Endothelial cell of umbilical vein (primary cell): Measurements from ENCODE around the gene SLC28A1. TPM values are rescaled to one million over a fixed set of nuclear protein-coding genes. Genes with fewer than 3 reads are reported as not detected.

Experiments used
- BruUV-seq: library from RNA; stranded (reverse); fragments of 400-500 nt; replicated peaks from 2 replicates; lab custom pipeline; 2021; lab: Mats Ljungman, UMichigan
- CTCF ChIA-PET: fragments of 300-600, 350-600 bp; sonication (Branson Sonifier 250); formaldehyde crosslinking; loops from one replicate; lab custom pipeline; 2021; ENCODE audit warnings: antibody characterized with exemption, inconsistent platforms; lab: Charles Lee
- POLR2A ChIA-PET: fragments of 300-600, 350-600 bp; sonication (Branson Sonifier 250); formaldehyde crosslinking; loops from one replicate; lab custom pipeline; 2021; ENCODE audit warnings: antibody characterized with exemption, inconsistent platforms; lab: Charles Lee
- DNase-seq: peaks from one replicate; pipeline ENCODE4 v3.0.0-alpha.2; 2011; ENCODE audit warnings: low read depth, low spot score
- FAIRE-seq: peaks from 2 replicates; lab custom pipeline; 2011; peaks lifted over from hg19 to GRCh38; lab: Jason Lieb, UNC
- H2AFZ ChIP-seq: 2 replicates; pipeline ENCODE4 v1.6.0; 2012; ENCODE audit warnings: low read depth, low read length, control low read depth, inconsistent platforms
- H3K27ac ChIP-seq: 2 replicates; pipeline ENCODE4 v1.5.1; 2011; ENCODE audit warnings: low read depth, mild to moderate bottlenecking, control low read depth, low read length, moderate library complexity; ENCODE audit not compliant: insufficient read depth
- H3K27me3 ChIP-seq, 2 experiments: 2 replicates each; pipeline versions ENCODE4 v1.6.0 to v1.6.1; 2011; ENCODE audit warnings: low read length in 2 of 2, mixed read lengths in 1 of 2; ENCODE audit not compliant: control insufficient read depth in 2 of 2, insufficient read depth in 2 of 2
- H3K36me3 ChIP-seq, 2 experiments: 2 replicates in 1 of 2; 3 replicates in 1 of 2; pipeline ENCODE4 v1.5.1; 2011; ENCODE audit warnings: low read length in 2 of 2, mild to moderate bottlenecking in 1 of 2, moderate library complexity in 1 of 2; ENCODE audit not compliant: control insufficient read depth in 2 of 2, insufficient read depth in 2 of 2; ENCODE audit errors: extremely low read depth in 1 of 2
- H3K4me1 ChIP-seq: 3 replicates; pipeline ENCODE4 v1.5.1; 2011; ENCODE audit warnings: mild to moderate bottlenecking, low read length; ENCODE audit not compliant: control insufficient read depth, insufficient read depth; ENCODE audit errors: extremely low read depth
- H3K4me2 ChIP-seq: 2 replicates; pipeline ENCODE4 v1.6.1; 2011; ENCODE audit warnings: low read length, control low read depth, mixed read lengths; ENCODE audit not compliant: insufficient read depth
- H3K4me3 ChIP-seq, 3 experiments: fragments of 200-600 bp in 1 of 3; sonication (generic), shearing (Covaris generic) in 1 of 3; replicated peaks in 1 of 3; 2 replicates each; pipeline ENCODE4 v1.5.1; 2011 to 2016; ENCODE audit warnings: control low read depth in 3 of 3, low read length in 3 of 3, mild to moderate bottlenecking in 2 of 3, inconsistent platforms in 1 of 3, low read depth in 1 of 3, moderate library complexity in 1 of 3; ENCODE audit not compliant: insufficient read depth in 1 of 3
- H3K79me2 ChIP-seq: 2 replicates; pipeline ENCODE4 v1.6.0; 2012; ENCODE audit warnings: low read length, inconsistent platforms; ENCODE audit not compliant: control insufficient read depth, insufficient read depth
- H3K9ac ChIP-seq: replicated peaks from 2 replicates; pipeline ENCODE3; 2011; ENCODE audit warnings: low read length, control low read depth; ENCODE audit not compliant: insufficient read depth; ENCODE audit errors: extremely low read depth
- H3K9me1 ChIP-seq: replicated peaks from 3 replicates; pipeline ENCODE4 v1.6.0; 2011; ENCODE audit warnings: mild to moderate bottlenecking, low read length; ENCODE audit not compliant: control insufficient read depth, insufficient read depth; ENCODE audit errors: extremely low read depth
- H3K9me3 ChIP-seq: replicated peaks from 2 replicates; pipeline ENCODE4 v1.5.1; 2012; ENCODE audit warnings: low read length, inconsistent platforms; ENCODE audit not compliant: control insufficient read depth, insufficient read depth
- H4K20me1 ChIP-seq: replicated peaks from 2 replicates; pipeline ENCODE3; 2011; ENCODE audit warnings: mild to moderate bottlenecking, low read length; ENCODE audit not compliant: control insufficient read depth, insufficient read depth; ENCODE audit errors: extremely low read depth
- CTCF ChIP-seq, 2 donors: IDR thresholded peaks; 1 replicate in 1 of 2; 2 replicates in 1 of 2; pipeline ENCODE4 v1.5.1; 2011; ENCODE audit warnings: low read length in 2 of 2, mild to moderate bottlenecking in 2 of 2, moderate library complexity in 2 of 2, control low read depth in 1 of 2, inconsistent platforms in 1 of 2, low read depth in 1 of 2; ENCODE audit not compliant: insufficient read depth in 1 of 2; ENCODE audit errors: extremely low read depth in 1 of 2
- EZH2 ChIP-seq: IDR thresholded peaks from 2 replicates; pipeline ENCODE4 v1.6.1; 2012; ENCODE audit warnings: borderline replicate concordance, low read depth, mild to moderate bottlenecking, moderate library complexity, low read length, inconsistent platforms; ENCODE audit not compliant: severe bottlenecking
- FOS ChIP-seq: IDR thresholded peaks from 2 replicates; pipeline ENCODE4 v1.6.1; 2011; ENCODE audit warnings: mild to moderate bottlenecking, low read length, moderate library complexity, borderline replicate concordance; ENCODE audit not compliant: insufficient read depth
- GATA2 ChIP-seq: IDR thresholded peaks from 2 replicates; pipeline ENCODE4 v1.7.0; 2011; ENCODE audit warnings: low read depth, mild to moderate bottlenecking, moderate library complexity, mixed read lengths, low read length; ENCODE audit not compliant: insufficient read length, insufficient read depth
- JUN ChIP-seq: IDR thresholded peaks from 2 replicates; pipeline ENCODE4 v1.6.1; 2011; ENCODE audit warnings: borderline replicate concordance, low read depth; ENCODE audit not compliant: insufficient read length, insufficient read depth
- MAX ChIP-seq: IDR thresholded peaks from 2 replicates; pipeline ENCODE4 v1.6.1; 2011; ENCODE audit not compliant: insufficient read depth, insufficient read length
- MYC ChIP-seq: IDR thresholded peaks from one replicate; pipeline ENCODE4 v1.6.1; 2011; ENCODE audit warnings: mild to moderate bottlenecking, low read depth, low read length
- POLR2A ChIP-seq: IDR thresholded peaks from 2 replicates; pipeline ENCODE4 v1.6.1; 2012; ENCODE audit warnings: low read depth, mild to moderate bottlenecking, control low read depth, low read length
- POLR2AphosphoS5 ChIP-seq: IDR thresholded peaks from 2 replicates; pipeline ENCODE4 v1.6.1; 2012; ENCODE audit warnings: low read depth, mild to moderate bottlenecking, control low read depth, low read length, moderate library complexity; ENCODE audit not compliant: insufficient read depth
- dilution Hi-C: fragments of 300-500 bp; cut with MboI; formaldehyde crosslinking; loops from one replicate; pipeline ENCODE4 v1.15.0; 2019; ENCODE audit warnings: low sequenced_read_pairs; ENCODE audit not compliant: extremely low pct_ligation_motif_present
- intact Hi-C: fragments of 100-400 bp; cut with micrococcal nuclease; formaldehyde crosslinking; loops from one replicate; pipeline ENCODE4 v1.10.0; 2022
- polyA plus RNA-seq, 4 experiments: library from polyadenylated mRNA; depleted of rRNA in 3 of 4; stranded (reverse) in 3 of 4; unstranded in 1 of 4; fragments of >200 nt; gene quantifications; 2 replicates each; pipeline versions ENCODE4 v1.2.1 to v1.2.3, GENCODE V29; 2011 to 2012; ENCODE audit warnings: missing spikeins in 1 of 4
- total RNA-seq: library from RNA; stranded (reverse); gene quantifications from 2 replicates; pipeline ENCODE4 v1.2.3, GENCODE V29; 2021

Gene SLC28A1
- total and polyA plus RNA-seq, 2 donors (not counting 3 experiments of a cell fraction or from before 2014, with no cell fraction given), result not detected

- CTCF ChIA-PET, result no interaction called here
- TF ChIP-seq POLR2AphosphoS5, result no peak
- no peak for TF ChIP-seq MAX
- Histone ChIP-seq H3K4me1 (no peaks in the 10 kb centered on the region), H3K79me2 (no peaks in the 10 kb centered on the region), H3K27me3 (no peaks in the 10 kb centered on the region), H3K9ac (no peak overlapping the region), H3K27ac (no peak overlapping the region), H3K36me3 (peaks cover 0 to 25% of the 10 kb centered on the region in 2 experiments), H3K4me3 (no peak overlapping the region), H3K9me1 (no peaks in the 10 kb centered on the region), H4K20me1 (no peaks in the 10 kb centered on the region), H3K4me2 (no peak overlapping the region), H2AFZ (no peak overlapping the region), H3K9me3 (no peaks in the 10 kb centered on the region)
- dilution Hi-C loops (loop anchor here (25.0 kb wide), 1 partner anchor 123 kb away; no protein-coding TSS in a partner anchor), intact Hi-C loops (no loop called here)
- TSS peak; percentile 45 for BruUV-seq
- no peak for FAIRE-seq
- no peak for DNase-seq
- POLR2A ChIA-PET, result no interaction called here
Measured at GRCh38 chr15:84839714-84840113, 44.7 kb upstream of the SLC28A1 start.

GRCh38 chr15:84840255-84840654, 44.2 kb upstream of the SLC28A1 start:
- no peaks in the 10 kb centered on the region for H3K27me3 ChIP-seq
- no peak overlapping the region for H3K9ac ChIP-seq
- H4K20me1 ChIP-seq, result no peaks in the 10 kb centered on the region
- peaks cover 0 to 21% of the 10 kb centered on the region in 2 experiments for H3K36me3 ChIP-seq
- no TSS peak for BruUV-seq
- H3K4me2 ChIP-seq, result no peak overlapping the region
- no peak overlapping the region for H3K4me3 ChIP-seq
- CTCF ChIA-PET, result interaction anchor here (0.8 kb wide), 1 partner anchor 88 kb away, joined by 3 read pairs; no protein-coding TSS in a partner anchor
- H3K9me3 ChIP-seq, result no peaks in the 10 kb centered on the region
- no peaks in the 10 kb centered on the region for H3K79me2 ChIP-seq
- FAIRE-seq (no peak), DNase-seq (no peak)
- dilution Hi-C loops (loop anchor here (25.0 kb wide), 1 partner anchor 122 kb away; no protein-coding TSS in a partner anchor), intact Hi-C loops (no loop called here)
- no peaks in the 10 kb centered on the region for H3K4me1 ChIP-seq
- no peak overlapping the region for H3K27ac ChIP-seq
- H3K9me1 ChIP-seq, result no peaks in the 10 kb centered on the region
- POLR2A ChIA-PET, result no interaction called here
- no peak for TF ChIP-seq MYC
- TF ChIP-seq POLR2A, result no peak
- no peak for TF ChIP-seq GATA2
- TF ChIP-seq JUN, result no peak
- no peak for TF ChIP-seq POLR2AphosphoS5
- TF ChIP-seq MAX, result no peak
- no peak for TF ChIP-seq FOS
- TF ChIP-seq CTCF (IDR thresholded peaks at IDR 0.05; ENCODE audit: extremely low read depth in 1 of 2, insufficient read depth in 1 of 2, low read depth in 1 of 2, low read length in 2 of 2), result no peak
- TF ChIP-seq EZH2, result no peak
- no peak overlapping the region for H2AFZ ChIP-seq
